Lower leg skin (tissue), 4 donors: Measurements from ENCODE around the gene MAP4K2. TPM values are rescaled to one million over a fixed set of nuclear protein-coding genes. Genes with fewer than 3 reads are reported as not detected.

ENCODE experiments used
- DNase-seq, 2 donors: peaks; one replicate each; pipeline ENCODE4 v3.0.0-alpha.2; 2019; ENCODE audit warnings: low spot score in 2 of 2
- H3K4me3 ChIP-seq: fragments of 200-600 bp; sonication (generic); 2 replicates; pipeline ENCODE4 v1.5.1; 2017; ENCODE audit warnings: mild to moderate bottlenecking, low read depth; ENCODE audit not compliant: poor library complexity, severe bottlenecking
- POLR2A ChIP-seq, 2 donors: fragments of 450-650 bp; IDR thresholded peaks; one replicate each; pipeline ENCODE4 v1.6.1; 2016 to 2017; ENCODE audit warnings: antibody characterized with exemption in 2 of 2, mild to moderate bottlenecking in 1 of 2, moderate library complexity in 1 of 2
- WGBS, 2 donors: methylation state at CpG; one replicate each; pipeline ENCODE4 v1.1.5; 2018; 5-methylcytosine and 5-hydroxymethylcytosine counted together
- intact Hi-C: fragments of 100-400 bp; cut with DNase I; formaldehyde crosslinking; loops from one replicate; pipeline ENCODE4 v1.15.0; 2023; ENCODE audit warnings: low total_unique reads
- total RNA-seq, 4 donors: library from RNA; depleted of rRNA; stranded (reverse); fragments of >200 nt; gene quantifications; one replicate each; pipeline ENCODE4 v1.1.0, GENCODE V29; 2016
- TF ChIP-seq, protein P1 (sequence below), 3 donors: fragments of 450-650 bp; IDR thresholded peaks; one replicate each; pipeline ENCODE4 v1.5.1; 2016; ENCODE audit warnings: antibody characterized with exemption in 3 of 3, mild to moderate bottlenecking in 3 of 3, moderate library complexity in 2 of 3

MAP4K2 gene
- total RNA-seq, 4 donors from 2014 or later = 9.3 to 29.8 (median 19.5) TPM

DNA sequence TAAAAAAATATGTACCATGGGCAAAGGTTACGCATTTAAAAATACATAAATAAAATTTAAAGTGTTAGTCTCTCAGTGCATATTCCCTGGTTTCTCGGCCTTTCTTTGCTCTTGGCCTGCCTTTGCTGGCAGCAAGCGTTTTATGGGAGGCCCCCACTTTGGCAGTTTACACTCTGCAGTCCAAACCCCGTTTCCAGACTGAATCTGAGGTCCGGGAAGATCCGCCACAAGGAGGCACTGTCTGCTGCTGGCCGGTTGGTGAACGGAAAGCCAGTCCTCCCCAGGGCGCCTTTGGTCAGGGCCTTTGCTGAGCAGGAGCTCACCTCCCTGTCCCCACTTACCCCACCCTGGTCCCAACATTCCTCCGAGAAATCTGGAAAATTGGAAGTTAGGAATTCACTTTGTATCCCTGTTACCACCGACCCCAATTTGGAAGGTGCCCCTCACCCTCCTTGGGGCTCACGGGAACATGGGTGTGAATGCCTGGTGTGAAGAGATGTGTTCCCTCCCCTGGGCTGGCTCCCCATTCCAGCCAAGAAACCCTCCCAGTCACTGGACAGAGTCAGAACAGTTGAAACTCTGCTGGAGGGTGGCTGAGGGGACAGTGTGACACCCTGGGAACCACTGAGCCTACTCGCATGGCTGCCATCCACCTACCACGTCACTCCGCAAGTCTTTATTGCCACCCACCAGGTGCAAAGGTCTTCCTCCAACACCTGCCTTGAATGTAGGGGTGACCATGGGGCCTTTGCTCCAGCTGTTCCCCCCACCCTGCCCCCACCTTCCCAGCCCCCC, 15.3 kb downstream of the MAP4K2 start:
- DNase-seq = peak in 1 of 2 donors; percentile 91
- no peak for TF ChIP-seq POLR2A (IDR thresholded peaks at IDR 0.05)
- TF ChIP-seq, protein P1, sequence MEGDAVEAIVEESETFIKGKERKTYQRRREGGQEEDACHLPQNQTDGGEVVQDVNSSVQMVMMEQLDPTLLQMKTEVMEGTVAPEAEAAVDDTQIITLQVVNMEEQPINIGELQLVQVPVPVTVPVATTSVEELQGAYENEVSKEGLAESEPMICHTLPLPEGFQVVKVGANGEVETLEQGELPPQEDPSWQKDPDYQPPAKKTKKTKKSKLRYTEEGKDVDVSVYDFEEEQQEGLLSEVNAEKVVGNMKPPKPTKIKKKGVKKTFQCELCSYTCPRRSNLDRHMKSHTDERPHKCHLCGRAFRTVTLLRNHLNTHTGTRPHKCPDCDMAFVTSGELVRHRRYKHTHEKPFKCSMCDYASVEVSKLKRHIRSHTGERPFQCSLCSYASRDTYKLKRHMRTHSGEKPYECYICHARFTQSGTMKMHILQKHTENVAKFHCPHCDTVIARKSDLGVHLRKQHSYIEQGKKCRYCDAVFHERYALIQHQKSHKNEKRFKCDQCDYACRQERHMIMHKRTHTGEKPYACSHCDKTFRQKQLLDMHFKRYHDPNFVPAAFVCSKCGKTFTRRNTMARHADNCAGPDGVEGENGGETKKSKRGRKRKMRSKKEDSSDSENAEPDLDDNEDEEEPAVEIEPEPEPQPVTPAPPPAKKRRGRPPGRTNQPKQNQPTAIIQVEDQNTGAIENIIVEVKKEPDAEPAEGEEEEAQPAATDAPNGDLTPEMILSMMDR (IDR thresholded peaks at IDR 0.05) = no peak
- intact Hi-C loops = no loop called here
- 37 to 46% methylated on average over 13 to 15 of the region's 15 CpGs for WGBS, 2 donors
- no peak overlapping the region for H3K4me3 ChIP-seq

DNA sequence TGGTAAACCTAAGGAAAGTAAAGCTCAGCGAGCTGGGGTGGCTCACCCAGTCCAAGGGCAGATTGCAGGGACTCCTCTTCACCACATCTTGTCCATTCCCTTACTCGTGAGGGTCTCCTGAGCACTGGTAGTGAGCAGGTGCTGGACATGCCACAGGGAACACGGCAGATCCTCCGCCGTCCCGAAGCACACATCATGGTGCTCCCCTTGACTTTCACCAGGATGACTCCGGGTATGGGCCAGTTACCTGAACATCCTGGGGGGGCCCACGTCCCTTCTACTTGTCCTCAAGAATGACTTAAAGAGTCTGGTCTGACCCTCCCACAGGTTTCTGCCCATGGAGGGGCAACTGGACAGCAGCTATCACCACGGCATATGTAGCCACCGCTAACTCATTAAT, 16.7 kb downstream of the MAP4K2 start:
- intact Hi-C loops = no loop called here
- H3K4me3 ChIP-seq = no peak overlapping the region
- no peak for TF ChIP-seq POLR2A (IDR thresholded peaks at IDR 0.05)
- TF ChIP-seq, protein P1 (IDR thresholded peaks at IDR 0.05) = no peak
- peak in 1 of 2 donors; percentile 76 for DNase-seq
- WGBS, 2 donors = 90 to 93% methylated on average over 10 of the region's 10 CpGs

DNA sequence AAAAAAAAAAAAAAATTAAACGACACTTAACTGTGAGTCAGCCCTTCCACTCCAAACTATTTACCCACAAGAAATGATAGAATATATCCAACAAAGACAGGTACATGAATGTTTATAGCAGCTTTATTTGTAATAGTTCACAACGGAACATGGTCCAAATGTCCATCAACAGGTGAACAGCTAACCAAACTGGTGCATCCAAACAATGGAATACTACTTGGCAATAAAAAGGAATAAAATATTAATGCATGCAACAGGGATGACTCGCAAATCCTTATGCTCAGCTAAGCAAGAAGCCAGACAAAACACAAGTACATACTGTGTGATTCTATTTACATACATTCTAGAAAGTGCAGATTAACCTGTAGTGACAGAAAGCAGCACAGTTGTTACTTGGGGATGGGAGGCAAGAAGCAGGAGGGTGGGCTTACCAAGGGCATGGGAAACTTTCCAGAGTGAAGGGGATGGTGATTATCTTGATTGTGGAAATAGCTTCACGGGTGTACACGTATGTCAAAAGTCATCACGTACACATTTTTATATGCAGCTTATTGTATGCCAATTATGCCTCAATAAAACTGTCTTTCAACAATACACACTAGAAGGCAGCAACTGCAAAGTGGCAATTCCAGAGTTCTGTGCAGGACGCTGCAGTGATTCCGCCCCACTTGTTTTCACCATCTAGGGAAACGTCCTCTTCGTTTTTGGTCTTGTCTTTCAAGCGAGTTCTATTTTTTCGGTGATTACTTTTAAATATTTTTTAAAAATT, 18.0 kb downstream of the MAP4K2 start:
- no peak for DNase-seq
- TF ChIP-seq, protein P1 (IDR thresholded peaks at IDR 0.05) = no peak
- TF ChIP-seq POLR2A (IDR thresholded peaks at IDR 0.05) = no peak
- H3K4me3 ChIP-seq = no peak overlapping the region
- intact Hi-C loops = no loop called here
- WGBS, 2 donors = 85% methylated on average over 12 of the region's 12 CpGs

DNA sequence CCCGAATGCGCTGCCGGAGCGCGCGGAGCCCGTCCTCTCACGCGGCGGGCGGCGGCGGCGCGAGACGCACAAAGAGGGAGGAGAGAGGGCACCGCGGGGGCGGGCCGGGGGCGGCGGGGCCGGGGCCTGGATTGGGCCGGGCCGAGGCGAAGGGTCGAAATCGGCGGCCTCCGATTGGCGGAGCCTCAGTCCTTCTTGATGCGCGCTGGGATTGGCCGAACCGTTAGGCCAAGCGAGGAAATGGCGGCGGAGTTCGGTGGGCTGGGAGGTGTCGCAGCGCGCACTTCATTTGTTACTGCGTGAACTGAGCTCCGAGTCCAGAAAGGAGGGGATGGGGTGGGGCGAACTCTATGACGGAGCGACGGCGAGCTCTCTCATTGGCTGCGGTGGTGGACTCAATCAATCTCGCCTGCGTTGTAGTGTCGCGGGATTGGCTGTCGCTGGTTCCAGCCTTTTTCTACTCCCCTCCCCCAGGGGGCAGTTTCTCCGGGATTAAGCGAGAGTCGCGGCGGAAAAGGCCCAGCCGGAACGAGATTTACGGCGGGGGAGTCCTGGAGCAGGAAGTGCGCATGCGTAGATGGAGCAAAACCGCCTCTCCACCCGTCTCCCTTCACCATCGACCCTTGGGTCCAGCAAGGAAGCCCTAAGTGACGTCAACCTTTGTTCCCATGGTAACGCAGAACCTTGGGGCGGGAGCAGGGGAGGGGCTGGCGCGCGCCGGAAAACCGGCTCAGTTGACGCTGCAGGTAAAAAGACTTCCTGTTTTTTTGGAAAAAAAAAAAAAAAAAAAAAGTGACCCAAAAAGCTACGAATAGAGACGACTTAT, 24.3 kb downstream of the MAP4K2 start, which contains the start of gene SF1:
Gene SF1, minus strand, starts transcription at position 70 of the 826 bp plus-strand sequence. CDS start 150 bp downstream, outside the sequence.
- 0 to 1% methylated on average over 52 to 58 of the region's 80 CpGs for WGBS, 2 donors
- intact Hi-C loops = no loop called here
- TF ChIP-seq, protein P1 (IDR thresholded peaks at IDR 0.05) = no peak
- TF ChIP-seq POLR2A (IDR thresholded peaks at IDR 0.05) = peak in 1 of 2 donors; percentile 60
- peak within 1 kb of the TSS; percentile 88 for H3K4me3 ChIP-seq
- DNase-seq = peak; percentile 100

DNA sequence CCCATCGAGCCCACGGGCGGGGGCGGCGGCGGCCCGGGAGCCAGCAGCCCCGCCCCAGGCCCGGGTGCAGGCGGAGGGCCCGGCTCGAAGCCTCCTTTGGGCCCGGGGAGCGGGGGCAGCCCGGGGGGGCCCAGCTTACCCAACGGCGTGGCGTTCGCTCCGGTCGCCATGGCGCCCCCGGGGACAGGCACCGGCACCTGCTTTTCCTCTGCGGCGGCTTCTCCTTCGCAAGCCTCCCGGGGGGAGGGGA, 24.9 kb downstream of the MAP4K2 start:
- intact Hi-C loops = no loop called here

More for the DNA sequence above, 24.9 kb downstream of the MAP4K2 start:
- no CpG with 5 or more reads among the region's 28 CpGs for WGBS, 2 donors
- H3K4me3 ChIP-seq = peak overlapping the region; percentile 88
- TF ChIP-seq, protein P1 (IDR thresholded peaks at IDR 0.05) = no peak
- no peak for TF ChIP-seq POLR2A (IDR thresholded peaks at IDR 0.05)
- DNase-seq = no peak
